Large intestine (tissue), 12 donors: ENCODE results near the gene KMT5C. TPM values are rescaled to one million over a fixed set of nuclear protein-coding genes. Genes with fewer than 3 reads are reported as not detected.

Experiments
- DNase-seq, 2 donors: peaks; one replicate each; pipeline versions ENCODE4 v3.0.0 to v3.0.0-alpha.2; 2013
- H3K27ac ChIP-seq: one replicate; pipeline ENCODE4 v1.5.1; 2013; ENCODE audit warnings: low read length
- H3K27me3 ChIP-seq: 2 replicates; pipeline ENCODE4 v1.6.1; 2013; ENCODE audit warnings: low read length; ENCODE audit not compliant: control insufficient read depth, insufficient read depth
- H3K36me3 ChIP-seq: 2 replicates; pipeline ENCODE4 v1.6.1; 2013; ENCODE audit warnings: low read length; ENCODE audit not compliant: control insufficient read depth, insufficient read depth
- H3K4me1 ChIP-seq: one replicate; pipeline ENCODE4 v1.6.1; 2013; ENCODE audit warnings: low read length; ENCODE audit not compliant: control insufficient read depth, insufficient read depth
- H3K4me3 ChIP-seq: one replicate; pipeline ENCODE4 v1.5.1; 2013; ENCODE audit warnings: low read length
- H3K9me3 ChIP-seq: one replicate; pipeline ENCODE4 v1.6.1; 2013; ENCODE audit warnings: mild to moderate bottlenecking, low read depth, low read length, moderate library complexity; ENCODE audit not compliant: control insufficient read depth
- WGBS: methylation state at CpG from one replicate; pipeline ENCODE4 v1.1.5; 2013; ENCODE audit warnings: low lambda C conversion rate; ENCODE audit not compliant: insufficient coverage; 5-methylcytosine and 5-hydroxymethylcytosine counted together
- long read RNA-seq, 11 donors: transcript quantifications; one replicate each; lab custom pipeline, GENCODE V29; 2026
- polyA plus RNA-seq: library from polyadenylated mRNA; unstranded; fragments of 120-200 nt; gene quantifications from one replicate; pipeline ENCODE4 v1.2.1, GENCODE V29; 2013

Gene KMT5C
- polyA plus RNA-seq: 21.5 TPM
- long read RNA-seq, donor 1, partial matches to known transcripts: 132 of 136 reads
- long read RNA-seq, donor 1, other reads (novel, unspliced or antisense): 0 of 136 reads
- long read RNA-seq, donor 2, partial matches to known transcripts: 0 of 2 reads
- long read RNA-seq, donor 2, other reads (novel, unspliced or antisense): 0 of 2 reads
- long read RNA-seq, donor 3, partial matches to known transcripts: 0 of 1 reads
- long read RNA-seq, donor 3, other reads (novel, unspliced or antisense): 0 of 1 reads
- long read RNA-seq, donor 4: 0 reads
- long read RNA-seq, donor 5, partial matches to known transcripts: 0 of 4 reads
- long read RNA-seq, donor 5, other reads (novel, unspliced or antisense): 0 of 4 reads
- long read RNA-seq, donor 6, partial matches to known transcripts: 0 of 3 reads
- long read RNA-seq, donor 6, other reads (novel, unspliced or antisense): 0 of 3 reads
- long read RNA-seq, donor 7, partial matches to known transcripts: 0 of 2 reads
- long read RNA-seq, donor 7, other reads (novel, unspliced or antisense): 0 of 2 reads
- long read RNA-seq, donor 8, partial matches to known transcripts: 0 of 1 reads
- long read RNA-seq, donor 8, other reads (novel, unspliced or antisense): 0 of 1 reads
- long read RNA-seq, donor 9, partial matches to known transcripts: 0 of 2 reads
- long read RNA-seq, donor 9, other reads (novel, unspliced or antisense): 0 of 2 reads
- long read RNA-seq, donor 10, partial matches to known transcripts: 0 of 4 reads
- long read RNA-seq, donor 10, other reads (novel, unspliced or antisense): 0 of 4 reads
- long read RNA-seq, donor 11, partial matches to known transcripts: 0 of 1 reads
- long read RNA-seq, donor 11, other reads (novel, unspliced or antisense): 0 of 1 reads

DNA sequence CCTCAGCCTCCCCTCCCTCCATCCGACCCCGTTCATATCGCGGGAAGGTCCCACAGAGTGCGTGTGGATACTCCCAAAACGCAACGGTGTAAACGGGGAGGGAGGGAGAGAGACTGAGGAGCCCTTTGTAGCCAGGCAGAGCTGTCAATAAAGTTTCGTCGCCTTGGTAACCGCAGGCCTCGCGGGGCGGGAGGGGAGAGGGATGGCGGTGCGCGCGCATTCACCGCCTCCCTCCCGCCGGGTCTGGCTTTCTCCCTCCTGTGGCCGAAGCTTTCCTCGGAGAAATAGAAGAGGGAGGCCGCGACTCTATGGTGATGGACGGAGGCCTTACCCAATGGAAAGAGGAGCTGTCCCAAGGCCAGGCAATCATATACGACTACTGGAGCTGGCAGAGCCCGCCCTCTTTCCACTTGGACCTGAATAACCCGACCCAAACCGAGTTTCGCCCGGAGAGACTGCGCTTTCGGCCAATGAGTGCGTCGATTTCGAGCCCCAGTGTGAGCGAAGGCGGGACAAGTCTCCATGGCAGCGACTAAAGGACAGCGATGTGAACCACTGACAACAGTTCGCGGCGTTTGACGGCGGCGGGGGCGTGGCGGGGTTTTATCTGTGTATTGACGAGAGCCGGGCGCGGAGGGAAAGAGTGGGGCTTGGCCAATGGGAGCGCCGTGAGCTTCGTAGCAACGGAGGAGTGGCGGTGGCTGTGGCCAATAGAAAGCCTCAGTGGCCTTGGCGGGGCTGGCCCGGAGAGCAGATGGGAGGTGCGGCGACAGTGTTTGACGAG is at the start of gene KMT5C:
TSS of gene KMT5C (plus strand) at position 772 of the 784 bp plus-strand sequence. CDS start 2,061 bp downstream, outside the sequence.
- no CpG with 5 or more reads among the region's 63 CpGs for WGBS

DNA sequence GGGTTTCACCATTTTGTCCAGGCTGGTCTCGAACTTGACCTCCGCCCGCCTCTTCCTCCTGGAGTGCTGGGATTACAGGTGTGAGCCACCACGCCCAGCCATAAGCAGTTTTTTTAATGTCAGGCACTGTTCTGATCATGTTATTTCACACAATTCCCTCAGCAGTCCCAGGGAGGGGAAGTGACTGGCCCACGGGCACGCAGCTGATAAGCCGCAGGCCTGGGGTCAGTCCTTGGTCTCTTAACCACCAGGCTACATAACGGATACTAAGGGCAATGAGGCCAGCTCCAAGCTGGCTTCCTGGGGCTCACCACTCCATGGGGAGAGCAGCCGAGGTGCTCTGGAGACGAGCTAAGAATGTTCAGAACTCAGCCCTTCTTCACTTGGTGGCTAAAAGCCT is 42.4 kb upstream of the KMT5C start:
- H3K4me3 ChIP-seq: no peak overlapping the region
- H3K27me3 ChIP-seq: no peaks in the 10 kb centered on the region
- H3K27ac ChIP-seq: no peak overlapping the region
- H3K9me3 ChIP-seq: no peaks in the 10 kb centered on the region
- no peak for DNase-seq
- H3K36me3 ChIP-seq: no peaks in the 10 kb centered on the region
- peaks cover 4% of the 10 kb centered on the region for H3K4me1 ChIP-seq
- 90% methylated on average over 3 of the region's 10 CpGs for WGBS

More for the DNA sequence above, at the start of gene KMT5C:
- H3K27me3 ChIP-seq: no peaks in the 10 kb centered on the region
- H3K36me3 ChIP-seq: peaks cover 22% of the 10 kb centered on the region
- peaks cover 19% of the 10 kb centered on the region for H3K4me1 ChIP-seq
- peak; percentile 100 for DNase-seq
- peak within 1 kb of the TSS; percentile 65 for H3K4me3 ChIP-seq
- no peaks in the 10 kb centered on the region for H3K9me3 ChIP-seq
- peak within 1 kb of the TSS; percentile 98 for H3K27ac ChIP-seq

DNA sequence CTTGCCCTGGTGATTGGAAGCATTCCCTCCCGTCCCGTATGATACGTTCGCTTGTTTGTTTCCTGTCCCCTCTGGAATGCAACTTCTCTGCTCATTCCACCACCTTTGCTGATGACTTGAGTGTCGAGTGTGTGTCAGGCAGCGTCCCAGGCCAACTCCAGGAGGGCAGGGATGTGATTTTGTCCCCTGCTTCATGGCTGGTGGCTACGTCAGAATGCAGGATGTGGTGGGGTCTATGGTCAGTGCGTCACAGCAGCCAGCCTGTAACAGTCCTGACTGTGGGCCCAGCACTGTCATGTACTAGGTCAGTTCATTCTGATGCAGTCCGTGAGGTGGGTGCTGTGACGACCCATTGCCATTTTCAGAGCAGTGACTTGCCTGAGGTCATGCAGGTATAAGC is 39.7 kb upstream of the KMT5C start:
- no peaks in the 10 kb centered on the region for H3K9me3 ChIP-seq
- DNase-seq: no peak
- no CpG with 5 or more reads among the region's 10 CpGs for WGBS
- H3K36me3 ChIP-seq: no peaks in the 10 kb centered on the region
- no peak overlapping the region for H3K4me3 ChIP-seq
- H3K27me3 ChIP-seq: no peaks in the 10 kb centered on the region
- no peak overlapping the region for H3K27ac ChIP-seq
- peaks cover 4% of the 10 kb centered on the region for H3K4me1 ChIP-seq

DNA sequence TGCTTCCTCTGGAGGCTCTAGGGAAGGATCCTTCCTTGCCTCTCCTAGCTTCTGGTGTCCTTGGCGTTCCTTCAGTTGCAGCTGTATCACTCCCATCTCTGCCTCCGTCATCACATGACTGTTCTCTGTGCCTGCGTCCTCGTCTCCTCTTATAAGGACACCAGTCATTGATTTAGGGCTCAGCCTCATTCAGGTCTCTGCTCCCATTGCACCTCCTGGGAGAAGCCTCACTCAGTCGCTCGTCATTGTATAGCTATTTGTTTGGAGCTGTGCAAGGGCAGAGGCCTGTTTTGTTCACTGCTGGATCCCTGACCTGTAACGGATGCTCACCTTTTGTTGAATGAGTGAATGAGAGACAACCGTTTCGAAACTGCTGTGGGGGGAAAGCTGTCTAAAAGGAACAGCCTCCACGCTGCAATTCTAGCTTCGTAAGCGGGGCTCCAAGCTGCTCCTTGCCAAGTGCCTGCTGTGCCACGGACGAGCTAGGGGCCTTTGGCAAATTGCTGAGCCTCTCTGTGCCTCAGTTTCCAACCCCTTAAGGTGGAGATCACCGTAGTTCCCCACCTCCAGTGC is 38.7 kb upstream of the KMT5C start:
- H3K27me3 ChIP-seq: no peaks in the 10 kb centered on the region

DNA sequence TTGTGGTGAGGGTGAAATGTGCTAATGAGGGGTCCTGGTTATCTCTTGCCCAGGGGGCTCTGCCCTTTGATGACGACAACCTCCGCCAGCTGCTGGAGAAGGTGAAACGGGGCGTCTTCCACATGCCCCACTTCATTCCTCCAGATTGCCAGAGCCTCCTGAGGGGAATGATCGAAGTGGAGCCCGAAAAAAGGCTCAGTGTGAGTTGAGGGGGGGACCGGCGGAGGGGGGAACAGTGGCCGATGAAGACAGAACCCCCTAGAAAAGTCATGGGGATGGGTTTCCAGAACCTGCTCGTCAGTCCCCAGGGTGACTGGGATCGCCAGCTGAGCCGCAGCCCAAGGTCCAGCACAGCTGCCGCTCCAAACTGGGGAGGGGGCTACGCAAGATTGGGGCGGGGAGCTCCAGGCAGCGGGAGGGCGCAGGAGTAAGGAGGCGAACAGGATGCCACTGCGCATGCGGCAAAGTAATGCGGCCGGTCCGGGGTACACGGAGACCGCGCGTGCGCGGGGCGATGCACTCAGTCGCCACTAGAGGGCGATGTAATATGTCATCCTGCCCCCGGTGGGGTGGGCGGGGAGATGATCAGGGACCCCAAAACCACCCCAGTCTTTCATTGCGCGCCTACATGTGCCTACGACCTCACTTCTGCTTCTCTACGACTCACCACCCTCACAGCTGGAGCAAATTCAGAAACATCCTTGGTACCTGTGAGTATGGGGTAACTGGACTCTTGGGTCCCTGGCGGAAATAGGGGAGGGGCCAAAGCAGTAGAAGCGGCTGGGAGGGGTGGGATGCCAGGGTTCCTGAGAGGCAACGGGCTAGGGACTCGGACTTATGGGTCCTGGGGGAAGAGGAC is 38.0 kb upstream of the KMT5C start:
- no CpG with 5 or more reads among the region's 42 CpGs for WGBS
- no peaks in the 10 kb centered on the region for H3K27me3 ChIP-seq
- H3K36me3 ChIP-seq: peaks cover 3% of the 10 kb centered on the region
- no peak overlapping the region for H3K27ac ChIP-seq
- H3K4me3 ChIP-seq: peak overlapping the region; percentile 8
- H3K9me3 ChIP-seq: no peaks in the 10 kb centered on the region
- DNase-seq: peak; percentile 74 to 81
- peaks cover 4% of the 10 kb centered on the region for H3K4me1 ChIP-seq

More for the DNA sequence above, 38.7 kb upstream of the KMT5C start:
- no peaks in the 10 kb centered on the region for H3K36me3 ChIP-seq
- no CpG with 5 or more reads among the region's 15 CpGs for WGBS
- H3K9me3 ChIP-seq: no peaks in the 10 kb centered on the region
- peak in 1 of 2 donors; percentile 5 for DNase-seq
- no peak overlapping the region for H3K27ac ChIP-seq
- H3K4me1 ChIP-seq: peaks cover 4% of the 10 kb centered on the region
- no peak overlapping the region for H3K4me3 ChIP-seq

DNA sequence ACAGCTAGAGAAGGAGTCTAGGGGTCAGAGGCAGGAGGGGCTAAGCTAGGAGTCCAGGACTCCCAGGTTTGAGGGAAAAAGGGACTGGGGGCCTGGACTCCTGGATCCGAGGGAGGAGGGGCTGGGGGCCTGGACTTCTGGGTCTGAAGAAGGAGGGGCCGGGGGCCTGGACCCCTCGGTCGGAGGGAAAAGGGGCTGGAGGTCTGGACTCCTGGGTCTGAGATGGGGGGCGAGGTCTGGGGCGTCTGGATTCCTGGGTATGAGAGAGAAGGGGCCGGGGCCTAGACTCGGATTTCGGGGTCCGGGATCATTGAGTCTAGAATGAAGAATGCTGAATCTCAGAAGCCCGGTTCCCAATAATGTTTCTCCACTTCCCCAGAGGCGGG is 37.4 kb upstream of the KMT5C start:
- Histone ChIP-seq H3K36me3 (peaks cover 7% of the 10 kb centered on the region), H3K4me1 (peaks cover 4% of the 10 kb centered on the region), H3K27me3 (no peaks in the 10 kb centered on the region), H3K4me3 (no peak overlapping the region), H3K27ac (no peak overlapping the region), H3K9me3 (no peaks in the 10 kb centered on the region)
- no CpG with 5 or more reads among the region's 12 CpGs for WGBS
- no peak for DNase-seq

DNA sequence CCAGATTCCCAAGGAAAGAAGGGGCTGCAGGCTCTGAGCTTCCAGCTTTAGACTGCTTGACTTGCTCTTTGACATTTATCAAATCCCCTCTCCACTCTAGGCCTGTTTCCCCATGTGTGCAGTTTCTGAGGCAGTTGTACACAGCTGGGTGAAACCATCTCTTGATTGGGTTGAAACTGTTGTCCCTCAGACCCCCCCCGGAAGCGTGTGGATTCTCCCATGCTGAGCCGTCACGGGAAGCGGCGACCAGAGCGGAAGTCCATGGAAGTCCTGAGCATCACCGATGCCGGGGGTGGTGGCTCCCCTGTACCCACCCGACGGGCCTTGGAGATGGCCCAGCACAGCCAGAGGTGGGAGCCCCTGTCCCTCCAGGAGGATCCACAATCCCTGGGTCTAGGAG is 36.2 kb upstream of the KMT5C start:
- no peaks in the 10 kb centered on the region for H3K27me3 ChIP-seq
- peaks cover 4% of the 10 kb centered on the region for H3K4me1 ChIP-seq
- no peaks in the 10 kb centered on the region for H3K9me3 ChIP-seq
- no peak for DNase-seq
- H3K36me3 ChIP-seq: peaks cover 7% of the 10 kb centered on the region
- no CpG with 5 or more reads among the region's 11 CpGs for WGBS
- no peak overlapping the region for H3K27ac ChIP-seq
- no peak overlapping the region for H3K4me3 ChIP-seq

DNA sequence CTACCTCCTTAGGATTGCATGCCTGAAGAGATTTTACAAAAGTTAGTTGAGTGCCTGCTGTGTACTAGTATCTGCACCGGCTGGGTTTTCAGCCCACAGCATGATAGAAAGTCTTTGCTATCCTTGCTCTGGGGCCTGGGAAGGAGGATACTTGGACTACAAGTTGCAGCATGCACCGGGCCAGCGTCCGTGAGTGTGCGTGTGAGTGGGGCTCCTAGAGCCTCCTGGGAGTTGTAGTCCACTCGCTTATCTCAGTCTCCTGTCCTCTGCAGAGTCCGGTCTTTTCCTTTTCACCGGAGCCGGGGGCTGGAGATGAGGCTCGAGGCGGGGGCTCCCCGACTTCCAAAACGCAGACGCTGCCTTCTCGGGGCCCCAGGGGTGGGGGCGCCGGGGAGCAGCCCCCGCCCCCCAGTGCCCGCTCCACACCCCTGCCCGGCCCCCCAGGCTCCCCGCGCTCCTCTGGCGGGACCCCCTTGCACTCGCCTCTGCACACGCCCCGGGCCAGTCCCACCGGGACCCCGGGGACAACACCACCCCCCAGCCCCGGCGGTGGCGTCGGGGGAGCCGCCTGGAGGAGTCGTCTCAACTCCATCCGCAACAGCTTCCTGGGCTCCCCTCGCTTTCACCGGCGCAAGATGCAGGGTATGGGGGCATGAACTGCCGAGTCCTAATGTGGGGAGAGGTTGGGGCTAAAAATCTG is 35.2 kb upstream of the KMT5C start:
- DNase-seq: no peak
- Histone ChIP-seq H3K4me1 (peaks cover 4% of the 10 kb centered on the region), H3K9me3 (no peaks in the 10 kb centered on the region), H3K36me3 (peaks cover 7% of the 10 kb centered on the region), H3K4me3 (no peak overlapping the region), H3K27ac (no peak overlapping the region), H3K27me3 (no peaks in the 10 kb centered on the region)
- WGBS: no CpG with 5 or more reads among the region's 39 CpGs

DNA sequence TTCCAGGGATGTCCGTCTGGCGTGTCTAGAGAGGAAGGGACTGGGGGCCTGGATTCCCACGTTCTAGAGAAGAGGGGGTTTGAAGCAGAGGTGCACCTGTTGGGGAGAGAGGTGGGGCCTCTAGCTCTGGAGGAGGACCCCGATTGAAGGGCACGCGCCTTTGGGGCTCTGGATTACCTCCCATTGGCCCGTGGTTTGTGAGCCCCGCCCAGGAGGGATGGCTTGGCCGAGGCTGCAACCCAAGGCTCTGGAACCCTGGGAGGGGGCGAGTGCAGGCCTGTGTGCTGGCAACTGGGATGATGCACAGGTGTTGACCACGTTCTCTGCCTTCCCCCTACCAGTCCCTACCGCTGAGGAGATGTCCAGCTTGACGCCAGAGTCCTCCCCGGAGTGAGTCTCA is 34.7 kb upstream of the KMT5C start:
- no peak for DNase-seq
- Histone ChIP-seq H3K9me3 (no peaks in the 10 kb centered on the region), H3K4me1 (peaks cover 4% of the 10 kb centered on the region), H3K4me3 (no peak overlapping the region), H3K27ac (no peak overlapping the region), H3K27me3 (no peaks in the 10 kb centered on the region), H3K36me3 (peaks cover 7% of the 10 kb centered on the region)
- WGBS: no CpG with 5 or more reads among the region's 14 CpGs
